IMR-90 (cell line): ENCODE data around the gene CES1. TPM values are rescaled to one million over a fixed set of nuclear protein-coding genes. Genes with fewer than 3 reads are reported as not detected.
"Not testable (repeated sequence)": the region's sequence is repeated elsewhere in the genome, so short reads cannot be mapped to it uniquely, and the experiment has no call there.

Experiments
- ATAC-seq: fragments of 200-7000 bp; cut with Tn5 transposase; 2 replicates; pipeline ENCODE4 v1.9.1; 2020; ENCODE audit warnings: low read depth, mild to moderate bottlenecking, moderate library complexity
- BruUV-seq: library from RNA; stranded (reverse); fragments of 400-500 nt; replicated peaks from 2 replicates; lab custom pipeline; 2021; lab: Mats Ljungman, UMichigan
- CTCF ChIA-PET: fragments of 300-600 bp; formaldehyde crosslinking; extraction: SDS; loops from one replicate; lab custom pipeline; 2021; ENCODE audit warnings: antibody characterized with exemption; lab: Yijun Ruan, JAX
- POLR2A ChIA-PET: fragments of 300-600 bp; sonication (Branson Sonifier 250); formaldehyde crosslinking; loops from one replicate; lab custom pipeline; 2022; ENCODE audit warnings: antibody characterized with exemption; ENCODE audit not compliant: unreplicated experiment; lab: Charles Lee
- DNase-seq: peaks from one replicate; pipeline ENCODE4 v3.0.0; 2013
- H2AFZ ChIP-seq: replicated peaks from 2 replicates; pipeline ENCODE3; 2013; ENCODE audit warnings: low read length, mild to moderate bottlenecking; ENCODE audit not compliant: poor library complexity
- H2AK5ac ChIP-seq: 2 replicates; pipeline ENCODE4 v1.6.1; 2013; ENCODE audit warnings: low read depth, low read length, inconsistent platforms
- H2AK9ac ChIP-seq: replicated peaks from 2 replicates; pipeline ENCODE3; 2013; ENCODE audit warnings: mild to moderate bottlenecking, low read depth, low read length, moderate library complexity; ENCODE audit not compliant: poor library complexity
- H2BK120ac ChIP-seq: 2 replicates; pipeline ENCODE4 v1.6.1; 2013; ENCODE audit warnings: low read depth, low read length, inconsistent platforms
- H2BK15ac ChIP-seq: 3 replicates; pipeline ENCODE4 v1.6.1; 2013; ENCODE audit warnings: low read depth, low read length, inconsistent platforms
- H2BK20ac ChIP-seq: 2 replicates; pipeline ENCODE4 v1.6.1; 2013; ENCODE audit warnings: low read depth, mild to moderate bottlenecking, inconsistent platforms, low read length, moderate library complexity
- H2BK5ac ChIP-seq: 2 replicates; pipeline ENCODE4 v1.6.1; 2013; ENCODE audit warnings: mild to moderate bottlenecking, low read depth, low read length, inconsistent platforms; ENCODE audit not compliant: poor library complexity, severe bottlenecking
- H3K14ac ChIP-seq: replicated peaks from 2 replicates; pipeline ENCODE4 v1.6.1; 2013; ENCODE audit warnings: low read depth, low read length, inconsistent platforms
- H3K18ac ChIP-seq: 2 replicates; pipeline ENCODE4 v1.6.1; 2013; ENCODE audit warnings: low read depth, low read length, control low read depth
- H3K23ac ChIP-seq: 2 replicates; pipeline ENCODE4 v1.6.1; 2013; ENCODE audit warnings: low read depth, low read length, inconsistent platforms
- H3K27ac ChIP-seq: 2 replicates; pipeline ENCODE4 v1.5.1; 2013; ENCODE audit warnings: mild to moderate bottlenecking, control low read depth, low read length; ENCODE audit not compliant: insufficient read depth
- H3K27me3 ChIP-seq: 2 replicates; pipeline ENCODE4 v1.6.1; 2013; ENCODE audit warnings: low read length; ENCODE audit not compliant: control insufficient read depth, insufficient read depth
- H3K36me3 ChIP-seq: 2 replicates; pipeline ENCODE4 v1.6.1; 2013; ENCODE audit warnings: low read length, mixed read lengths; ENCODE audit not compliant: control insufficient read depth, insufficient read depth
- H3K4ac ChIP-seq: 2 replicates; pipeline ENCODE4 v1.6.1; 2013; ENCODE audit warnings: low read depth, low read length, inconsistent platforms
- H3K4me1 ChIP-seq: 2 replicates; pipeline ENCODE4 v1.6.1; 2013; ENCODE audit warnings: low read length, mixed read lengths; ENCODE audit not compliant: control insufficient read depth, insufficient read depth
- H3K4me2 ChIP-seq: 2 replicates; pipeline ENCODE4 v1.6.1; 2013; ENCODE audit warnings: low read depth, mild to moderate bottlenecking, control low read depth, low read length, moderate library complexity
- H3K4me3 ChIP-seq: 2 replicates; pipeline ENCODE4 v1.5.1; 2013; ENCODE audit warnings: low read depth, mild to moderate bottlenecking, control low read depth, low read length, moderate library complexity; ENCODE audit not compliant: insufficient read depth
- H3K56ac ChIP-seq: 2 replicates; pipeline ENCODE4 v1.6.1; 2013; ENCODE audit warnings: low read length, inconsistent platforms; ENCODE audit not compliant: insufficient read depth; ENCODE audit errors: extremely low read depth
- H3K79me1 ChIP-seq, 2 experiments: 2 replicates each; pipeline ENCODE4 v1.6.1; 2013; ENCODE audit warnings: low read length in 2 of 2, inconsistent platforms in 1 of 2, low read depth in 1 of 2
- H3K9ac ChIP-seq: 2 replicates; pipeline ENCODE4 v1.6.1; 2013; ENCODE audit warnings: low read depth, low read length, control low read depth
- H3K9me1 ChIP-seq: 2 replicates; pipeline ENCODE4 v1.6.1; 2013; ENCODE audit warnings: low read length, inconsistent platforms; ENCODE audit not compliant: insufficient read depth
- H3K9me3 ChIP-seq: 2 replicates; pipeline ENCODE4 v1.6.1; 2013; ENCODE audit warnings: low read length; ENCODE audit not compliant: control insufficient read depth, insufficient read depth
- H4K20me1 ChIP-seq: 2 replicates; pipeline ENCODE4 v1.6.1; 2013; ENCODE audit warnings: low read length, inconsistent platforms; ENCODE audit not compliant: insufficient read depth
- H4K5ac ChIP-seq: 2 replicates; pipeline ENCODE4 v1.6.1; 2013; ENCODE audit warnings: mild to moderate bottlenecking, low read depth, low read length, control low read depth
- H4K8ac ChIP-seq, 2 experiments: 2 replicates each; pipeline ENCODE4 v1.6.1; 2013; ENCODE audit warnings: low read depth in 2 of 2, low read length in 2 of 2, control low read depth in 1 of 2, inconsistent platforms in 1 of 2
- H4K91ac ChIP-seq: 2 replicates; pipeline ENCODE4 v1.6.1; 2013; ENCODE audit warnings: low read depth, low read length, inconsistent platforms; ENCODE audit not compliant: insufficient read depth
- BHLHE40 ChIP-seq: fragments of 150-350 bp; IDR thresholded peaks from 2 replicates; pipeline ENCODE4 v1.6.1; 2016; ENCODE audit warnings: mild to moderate bottlenecking, low read depth, low read length
- CHD1 ChIP-seq: IDR thresholded peaks from 2 replicates; pipeline ENCODE4 v1.6.1; 2012; ENCODE audit warnings: low read depth, low read length, improper control_type of control experiment
- WGBS, 2 experiments: methylation state at CpG; one replicate each; pipeline versions ENCODE4 v1.1.5 to v1.1.7; 2013; ENCODE audit warnings: missing lambda C conversion rate in 2 of 2; ENCODE audit not compliant: insufficient read length in 1 of 2; ENCODE audit errors: extremely low coverage in 2 of 2; 5-methylcytosine and 5-hydroxymethylcytosine counted together
- dilution Hi-C: fragments of 300-500 bp; cut with HindIII; formaldehyde crosslinking; loops from one replicate; pipeline ENCODE4 v1.14.3; 2018; ENCODE audit warnings: low sequenced_read_pairs; ENCODE audit not compliant: unreplicated experiment
- in situ Hi-C: fragments of 300-500 bp; cut with MboI; formaldehyde crosslinking; loops from 3 replicates; pipeline ENCODE4 v1.14.3; 2019; ENCODE audit warnings: low sequenced_read_pairs, inconsistent platforms, mixed read lengths
- intact Hi-C: fragments of 100-400 bp; cut with micrococcal nuclease; formaldehyde crosslinking; loops from 2 replicates; pipeline ENCODE4 v1.10.0; 2022
- polyA plus RNA-seq, 3 experiments: library from polyadenylated mRNA; depleted of rRNA; stranded (reverse); fragments of >200 nt; gene quantifications; 2 replicates each; pipeline ENCODE4 v1.2.3, GENCODE V29; 2012; ENCODE audit warnings: low replicate concordance in 1 of 3
- total RNA-seq: library from RNA; depleted of rRNA; stranded (reverse); fragments of >200 nt; gene quantifications from 2 replicates; pipeline ENCODE4 v1.2.3, GENCODE V29; 2012
- TF ChIP-seq, protein P1 (sequence below): conservative IDR thresholded peaks from 2 replicates; pipeline ENCODE4 v1.5.1; 2012; ENCODE audit warnings: mild to moderate bottlenecking, low read depth, low read length, improper control_type of control experiment

The CES1 gene
- total and polyA plus RNA-seq, 2 of the 4 experiments (the other 2 are of a cell fraction), result 0.03 TPM; not detected in 1

GRCh38 chr16:55861288-55861687 lies 28.4 kb upstream of the CES1 start:
- H3K9me3 ChIP-seq, result no peaks in the 10 kb centered on the region
- dilution Hi-C loops (no loop called here), intact Hi-C loops (no loop called here), in situ Hi-C loops (no loop called here)
- H2BK120ac ChIP-seq, result no peak overlapping the region
- no peak overlapping the region for H3K4ac ChIP-seq
- H4K5ac ChIP-seq, result no peak overlapping the region
- H4K91ac ChIP-seq, result no peak overlapping the region
- H3K27ac ChIP-seq, result no peak overlapping the region
- no peak for DNase-seq
- no peak overlapping the region for H2BK20ac ChIP-seq
- no peak overlapping the region for H3K18ac ChIP-seq
- H3K23ac ChIP-seq, result no peak overlapping the region
- no peaks in the 10 kb centered on the region for H3K36me3 ChIP-seq
- no peak for ATAC-seq
- H2AK5ac ChIP-seq, result no peak overlapping the region
- TF ChIP-seq BHLHE40 (no peak), CHD1 (no peak)
- TF ChIP-seq, protein P1, sequence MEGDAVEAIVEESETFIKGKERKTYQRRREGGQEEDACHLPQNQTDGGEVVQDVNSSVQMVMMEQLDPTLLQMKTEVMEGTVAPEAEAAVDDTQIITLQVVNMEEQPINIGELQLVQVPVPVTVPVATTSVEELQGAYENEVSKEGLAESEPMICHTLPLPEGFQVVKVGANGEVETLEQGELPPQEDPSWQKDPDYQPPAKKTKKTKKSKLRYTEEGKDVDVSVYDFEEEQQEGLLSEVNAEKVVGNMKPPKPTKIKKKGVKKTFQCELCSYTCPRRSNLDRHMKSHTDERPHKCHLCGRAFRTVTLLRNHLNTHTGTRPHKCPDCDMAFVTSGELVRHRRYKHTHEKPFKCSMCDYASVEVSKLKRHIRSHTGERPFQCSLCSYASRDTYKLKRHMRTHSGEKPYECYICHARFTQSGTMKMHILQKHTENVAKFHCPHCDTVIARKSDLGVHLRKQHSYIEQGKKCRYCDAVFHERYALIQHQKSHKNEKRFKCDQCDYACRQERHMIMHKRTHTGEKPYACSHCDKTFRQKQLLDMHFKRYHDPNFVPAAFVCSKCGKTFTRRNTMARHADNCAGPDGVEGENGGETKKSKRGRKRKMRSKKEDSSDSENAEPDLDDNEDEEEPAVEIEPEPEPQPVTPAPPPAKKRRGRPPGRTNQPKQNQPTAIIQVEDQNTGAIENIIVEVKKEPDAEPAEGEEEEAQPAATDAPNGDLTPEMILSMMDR, result no peak
- no peak overlapping the region for H4K8ac ChIP-seq
- H2BK15ac ChIP-seq, result no peak overlapping the region
- no CpG with 5 or more reads among the region's 4 CpGs for WGBS, 2 experiments
- no peaks in the 10 kb centered on the region for H3K27me3 ChIP-seq
- POLR2A ChIA-PET, result no interaction called here
- H2AK9ac ChIP-seq, result no peak overlapping the region
- H3K56ac ChIP-seq, result no peak overlapping the region
- H3K4me3 ChIP-seq, result no peak overlapping the region
- no peaks in the 10 kb centered on the region for H3K4me1 ChIP-seq
- H3K4me2 ChIP-seq, result no peak overlapping the region
- H2BK5ac ChIP-seq, result no peak overlapping the region
- H3K9ac ChIP-seq, result no peak overlapping the region
- no peaks in the 10 kb centered on the region for H4K20me1 ChIP-seq
- H3K14ac ChIP-seq, result no peak overlapping the region
- H3K79me1 ChIP-seq, result no peaks in the 10 kb centered on the region
- BruUV-seq, result no TSS peak
- H2AFZ ChIP-seq, result no peak overlapping the region
- CTCF ChIA-PET, result no interaction called here
- H3K9me1 ChIP-seq, result no peaks in the 10 kb centered on the region

- H3K4me2 ChIP-seq, intact Hi-C loops, H3K9me3 ChIP-seq, H3K23ac ChIP-seq, H3K27ac ChIP-seq, H2AFZ ChIP-seq, H2BK5ac ChIP-seq, H2BK20ac ChIP-seq, H3K4ac ChIP-seq, H2AK9ac ChIP-seq, H4K8ac ChIP-seq, H2BK15ac ChIP-seq, H3K18ac ChIP-seq, H3K4me3 ChIP-seq, in situ Hi-C loops, H4K20me1 ChIP-seq, H3K9me1 ChIP-seq, ATAC-seq, H3K79me1 ChIP-seq, H4K5ac ChIP-seq, CTCF ChIA-PET, POLR2A ChIA-PET, H3K9ac ChIP-seq, dilution Hi-C loops, H3K27me3 ChIP-seq, H2AK5ac ChIP-seq, H3K4me1 ChIP-seq, H3K14ac ChIP-seq, H4K91ac ChIP-seq, H3K36me3 ChIP-seq, H2BK120ac ChIP-seq, H3K56ac ChIP-seq, BruUV-seq, DNase-seq: not testable (repeated sequence)
- WGBS, 2 experiments, result no CpG with 5 or more reads among the region's 1 CpG
Observed at GRCh38 chr16:55857650-55858049, 24.8 kb upstream of the CES1 start.
